ENCODE data around the gene COMT. TPM values are rescaled to one million over a fixed set of nuclear protein-coding genes. Genes with fewer than 3 reads are reported as not detected.

COMT gene
- total and polyA plus RNA-seq, 8 donors: 25.1 to 174 (median 103) TPM

- no peak overlapping the region for H3K27ac ChIP-seq
- 92 to 95% (median 95%) methylated on average over 26 to 52 of the region's 52 CpGs for WGBS, 5 donors
- peaks cover 14 to 52% (median 40%) of the 10 kb centered on the region in 4 donors for H3K36me3 ChIP-seq
- TF ChIP-seq CTCF (IDR thresholded peaks at IDR 0.05): no peak
- TF ChIP-seq EP300 (IDR thresholded peaks at IDR 0.05): no peak
- no peak for TF ChIP-seq POLR2AphosphoS5 (IDR thresholded peaks at IDR 0.05)
- no peak for TF ChIP-seq POLR2A (IDR thresholded peaks at IDR 0.05)
- H3K4me1 ChIP-seq: peaks cover 3 to 26% (median 14%) of the 10 kb centered on the region in 4 donors
- H3K4me3 ChIP-seq: no peak overlapping the region
- no peak for DNase-seq
- H3K27me3 ChIP-seq: no peaks in the 10 kb centered on the region
- intact Hi-C loops (cut with DNase I; ENCODE audit: low total_unique reads): loop anchor here (5.0 kb wide), 1 partner anchor 32 kb away; no protein-coding TSS in a partner anchor
- no peaks in the 10 kb centered on the region for H3K9me3 ChIP-seq
Observed at GRCh38 chr22:19979712-19980493, 38.3 kb downstream of the COMT start.

- H3K27me3 ChIP-seq: no peaks in the 10 kb centered on the region
- no peak for DNase-seq
Observed at GRCh38 chr22:19980766-19981165, 39.2 kb downstream of the COMT start.

GRCh38 chr22:19981171-19981960, 39.8 kb downstream of the COMT start:
- intact Hi-C loops (cut with DNase I; ENCODE audit: low total_unique reads): no loop called here
- H3K36me3 ChIP-seq: peaks cover 14 to 52% (median 40%) of the 10 kb centered on the region in 4 donors
- H3K9me3 ChIP-seq: no peaks in the 10 kb centered on the region
- no peak for DNase-seq
- H3K27me3 ChIP-seq: no peaks in the 10 kb centered on the region
- no peak overlapping the region for H3K4me3 ChIP-seq
- H3K27ac ChIP-seq: no peak overlapping the region
- WGBS, 5 donors: 89 to 98% (median 94%) methylated on average over 12 to 33 of the region's 33 CpGs
- TF ChIP-seq POLR2A (IDR thresholded peaks at IDR 0.05): no peak
- no peak for TF ChIP-seq CTCF (IDR thresholded peaks at IDR 0.05)
- TF ChIP-seq POLR2AphosphoS5 (IDR thresholded peaks at IDR 0.05): no peak
- TF ChIP-seq EP300 (IDR thresholded peaks at IDR 0.05): no peak
- H3K4me1 ChIP-seq: peaks cover 9 to 35% (median 25%) of the 10 kb centered on the region in 4 donors

More at GRCh38 chr22:19980766-19981165, 39.2 kb downstream of the COMT start:
- no peaks in the 10 kb centered on the region for H3K9me3 ChIP-seq
- no peak overlapping the region for H3K27ac ChIP-seq
- H3K36me3 ChIP-seq: peaks cover 14 to 52% (median 40%) of the 10 kb centered on the region in 4 donors
- 88 to 100% (median 94%) methylated on average over 3 to 7 of the region's 7 CpGs for WGBS, 5 donors
- H3K4me3 ChIP-seq: no peak overlapping the region
- intact Hi-C loops (cut with DNase I; ENCODE audit: low total_unique reads): no loop called here
- no peak for TF ChIP-seq CTCF (IDR thresholded peaks at IDR 0.05)
- TF ChIP-seq POLR2A (IDR thresholded peaks at IDR 0.05): no peak
- no peak for TF ChIP-seq POLR2AphosphoS5 (IDR thresholded peaks at IDR 0.05)
- no peak for TF ChIP-seq EP300 (IDR thresholded peaks at IDR 0.05)
- H3K4me1 ChIP-seq: peaks cover 3 to 29% (median 19%) of the 10 kb centered on the region in 4 donors
